ENCODE data around the gene CACNA1I. TPM values are rescaled to one million over a fixed set of nuclear protein-coding genes. Genes with fewer than 3 reads are reported as not detected.

CACNA1I gene
- total RNA-seq, 6 experiments from 2014 or later, result not detected

DNA sequence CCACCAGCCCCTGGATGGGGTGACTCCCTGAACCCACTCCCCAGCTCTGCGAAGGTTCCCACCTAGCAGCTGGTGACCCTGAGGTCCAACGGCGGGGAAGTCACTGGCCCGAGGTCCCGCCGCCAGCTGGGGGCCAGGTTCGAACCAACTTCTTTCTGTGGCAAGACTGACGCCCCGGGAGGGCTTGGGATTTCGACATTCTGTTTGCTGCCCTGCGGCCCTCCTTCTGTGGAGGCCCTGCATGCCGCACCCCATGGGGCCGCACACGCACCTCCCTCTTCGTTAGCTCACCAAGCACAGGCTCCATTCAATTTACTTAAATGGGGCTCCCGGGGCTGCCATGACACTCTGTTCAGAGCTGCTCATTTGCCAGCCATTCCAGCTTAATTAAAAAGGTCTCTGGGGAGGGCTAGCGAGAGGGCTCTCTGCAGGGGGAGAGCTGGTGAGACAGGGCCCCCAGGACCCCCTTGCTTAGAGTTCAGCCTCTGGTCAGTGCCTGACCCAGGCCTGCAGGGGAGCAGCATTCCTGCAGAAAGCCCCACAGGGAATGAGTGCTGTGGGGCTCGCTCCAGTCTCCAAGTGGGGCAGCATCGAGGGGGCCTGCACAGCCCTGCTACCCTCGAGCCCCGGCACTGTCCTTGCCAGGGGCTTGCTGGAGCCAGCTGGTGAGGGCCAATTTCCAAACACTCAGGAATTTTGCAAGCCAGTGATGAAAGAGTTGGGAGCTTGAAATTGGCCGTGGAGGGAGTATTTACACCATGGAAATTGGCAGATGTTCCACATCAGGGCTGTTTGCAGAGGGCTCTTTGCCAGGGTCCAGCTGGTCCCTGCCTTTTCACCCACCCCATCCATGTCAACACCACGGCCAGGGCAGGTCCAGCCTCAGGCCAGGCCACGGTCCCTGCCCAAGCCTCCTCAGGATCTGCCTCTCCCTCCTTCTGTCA lies 80.8 kb downstream of the CACNA1I start:
- TF ChIP-seq, protein P1, sequence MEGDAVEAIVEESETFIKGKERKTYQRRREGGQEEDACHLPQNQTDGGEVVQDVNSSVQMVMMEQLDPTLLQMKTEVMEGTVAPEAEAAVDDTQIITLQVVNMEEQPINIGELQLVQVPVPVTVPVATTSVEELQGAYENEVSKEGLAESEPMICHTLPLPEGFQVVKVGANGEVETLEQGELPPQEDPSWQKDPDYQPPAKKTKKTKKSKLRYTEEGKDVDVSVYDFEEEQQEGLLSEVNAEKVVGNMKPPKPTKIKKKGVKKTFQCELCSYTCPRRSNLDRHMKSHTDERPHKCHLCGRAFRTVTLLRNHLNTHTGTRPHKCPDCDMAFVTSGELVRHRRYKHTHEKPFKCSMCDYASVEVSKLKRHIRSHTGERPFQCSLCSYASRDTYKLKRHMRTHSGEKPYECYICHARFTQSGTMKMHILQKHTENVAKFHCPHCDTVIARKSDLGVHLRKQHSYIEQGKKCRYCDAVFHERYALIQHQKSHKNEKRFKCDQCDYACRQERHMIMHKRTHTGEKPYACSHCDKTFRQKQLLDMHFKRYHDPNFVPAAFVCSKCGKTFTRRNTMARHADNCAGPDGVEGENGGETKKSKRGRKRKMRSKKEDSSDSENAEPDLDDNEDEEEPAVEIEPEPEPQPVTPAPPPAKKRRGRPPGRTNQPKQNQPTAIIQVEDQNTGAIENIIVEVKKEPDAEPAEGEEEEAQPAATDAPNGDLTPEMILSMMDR (IDR thresholded peaks at IDR 0.05), result no peak

DNA sequence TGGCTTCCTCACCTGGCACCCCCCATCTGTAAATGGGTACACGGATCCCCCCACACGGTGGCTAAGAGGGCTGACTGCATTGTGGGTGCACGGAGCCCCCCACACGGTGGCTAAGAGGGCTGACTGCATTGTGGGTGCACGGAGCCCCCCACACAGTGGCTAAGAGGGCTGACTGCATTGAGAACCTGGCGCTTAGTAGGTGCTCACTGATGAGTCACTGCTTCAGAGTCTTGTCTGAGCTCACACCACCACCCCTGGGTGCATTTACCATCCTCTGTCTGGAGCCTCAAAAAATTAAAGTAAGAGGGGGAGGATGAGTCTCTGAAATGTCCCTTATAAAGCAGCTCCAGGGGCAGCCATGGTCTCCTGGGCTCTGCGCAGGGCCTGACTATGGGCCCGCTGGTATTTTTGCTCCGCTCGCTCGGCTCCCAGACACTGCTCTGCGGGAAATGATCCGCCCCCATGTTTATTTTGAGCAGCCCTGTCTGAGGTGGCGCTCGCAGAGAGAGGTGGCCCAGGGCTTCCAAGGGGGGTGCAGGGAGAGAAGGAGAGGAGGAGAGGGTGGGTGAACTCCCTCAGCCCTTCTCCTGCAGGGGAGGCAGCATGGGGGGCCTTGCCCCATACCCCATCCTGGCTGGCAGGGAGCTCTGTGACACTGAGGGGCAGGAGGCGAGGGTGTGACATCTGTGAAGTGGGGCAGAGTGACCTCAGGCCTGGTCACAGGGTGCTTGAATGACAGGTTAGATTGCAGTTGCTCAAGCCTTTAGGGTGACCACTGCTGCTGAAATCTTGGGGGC lies 82.6 kb downstream of the CACNA1I start:
- no peaks in the 10 kb centered on the region for H3K9me3 Mint-ChIP-seq
- H3K27ac Mint-ChIP-seq, result no peak overlapping the region
- no peak for DNase-seq
- H3K4me1 Mint-ChIP-seq (ENCODE audit: low read depth), result no peaks in the 10 kb centered on the region
- peaks cover 24% of the 10 kb centered on the region for H3K27me3 Mint-ChIP-seq (ENCODE audit: insufficient read depth)
- TF ChIP-seq, protein P1 (IDR thresholded peaks at IDR 0.05), result no peak
- no peaks in the 10 kb centered on the region for H3K36me3 Mint-ChIP-seq (ENCODE audit: low read depth)
- H3K4me3 Mint-ChIP-seq, result no peak overlapping the region

More for the DNA sequence above, 80.8 kb downstream of the CACNA1I start:
- H3K27me3 Mint-ChIP-seq (ENCODE audit: insufficient read depth), result peaks cover 20% of the 10 kb centered on the region
- no peaks in the 10 kb centered on the region for H3K36me3 Mint-ChIP-seq (ENCODE audit: low read depth)
- no peaks in the 10 kb centered on the region for H3K9me3 Mint-ChIP-seq
- H3K27ac Mint-ChIP-seq, result no peak overlapping the region
- no peak for DNase-seq
- no peaks in the 10 kb centered on the region for H3K4me1 Mint-ChIP-seq (ENCODE audit: low read depth)
- H3K4me3 Mint-ChIP-seq, result no peak overlapping the region

DNA sequence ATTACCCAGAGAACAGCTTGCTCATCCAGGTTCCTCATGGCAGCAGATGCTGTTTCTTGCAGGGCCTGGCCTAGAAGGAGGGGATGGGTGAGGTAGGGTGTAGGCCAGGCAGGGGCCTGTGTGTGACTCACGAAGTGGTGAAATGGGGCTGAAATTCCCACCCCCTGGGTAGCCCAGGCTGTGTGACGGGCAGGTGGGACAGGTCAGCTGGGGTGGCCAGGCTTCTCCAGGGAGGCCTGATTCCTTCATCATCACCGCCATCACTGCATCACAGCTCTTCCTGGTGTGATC lies 83.2 kb downstream of the CACNA1I start:
- Mint-ChIP-seq H3K27ac (no peak overlapping the region), H3K9me3 (no peaks in the 10 kb centered on the region), H3K4me1 (ENCODE audit: low read depth) (no peaks in the 10 kb centered on the region), H3K36me3 (ENCODE audit: low read depth) (no peaks in the 10 kb centered on the region), H3K4me3 (no peak overlapping the region), H3K27me3 (ENCODE audit: insufficient read depth) (peaks cover 30% of the 10 kb centered on the region)
- TF ChIP-seq, protein P1 (IDR thresholded peaks at IDR 0.05), result no peak
- no peak for DNase-seq

DNA sequence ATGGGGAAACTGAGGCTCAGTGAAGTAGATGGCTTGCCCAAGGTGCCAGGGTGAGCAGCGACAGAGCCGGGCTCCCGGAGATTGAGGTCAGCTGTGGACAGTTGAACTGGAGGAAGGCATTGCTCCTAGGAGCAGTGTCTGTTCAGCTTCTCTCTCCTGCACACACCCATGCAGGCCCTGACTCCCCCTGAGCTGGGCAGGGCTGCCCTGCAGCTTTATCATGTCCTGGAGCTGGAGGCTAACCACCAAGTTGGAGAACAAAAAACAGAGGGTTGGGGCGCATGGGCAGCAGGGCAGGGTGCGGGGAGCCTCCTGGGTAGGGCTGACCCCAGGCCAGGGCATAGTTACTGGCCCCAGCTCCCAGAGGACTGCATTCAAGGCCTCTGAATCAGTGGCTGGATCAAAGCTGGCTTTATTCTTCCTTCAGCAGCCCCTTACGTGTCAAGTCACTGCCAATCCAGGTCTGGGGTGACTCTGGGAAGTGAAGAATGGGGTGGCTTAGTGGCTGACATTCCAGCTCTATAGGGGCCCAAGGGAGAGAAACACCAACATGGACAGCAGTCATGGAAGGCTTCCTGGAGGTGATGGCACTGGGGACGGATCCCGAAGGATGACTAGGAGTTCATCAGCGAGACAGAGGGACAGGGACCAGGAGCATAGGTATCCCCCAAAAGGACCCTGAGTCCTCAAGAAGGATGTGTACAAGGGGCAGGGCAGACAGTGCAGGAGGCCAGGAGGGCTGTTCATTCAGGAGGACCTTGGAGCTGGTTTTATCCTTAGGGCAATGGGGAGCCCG lies 83.8 kb downstream of the CACNA1I start:
- H3K9me3 Mint-ChIP-seq, result no peaks in the 10 kb centered on the region
- DNase-seq, result no peak
- H3K27me3 Mint-ChIP-seq (ENCODE audit: insufficient read depth), result peaks cover 32% of the 10 kb centered on the region
- no peak overlapping the region for H3K4me3 Mint-ChIP-seq
- H3K36me3 Mint-ChIP-seq (ENCODE audit: low read depth), result no peaks in the 10 kb centered on the region
- H3K27ac Mint-ChIP-seq, result no peak overlapping the region
- TF ChIP-seq, protein P1 (IDR thresholded peaks at IDR 0.05), result no peak
- no peaks in the 10 kb centered on the region for H3K4me1 Mint-ChIP-seq (ENCODE audit: low read depth)

DNA sequence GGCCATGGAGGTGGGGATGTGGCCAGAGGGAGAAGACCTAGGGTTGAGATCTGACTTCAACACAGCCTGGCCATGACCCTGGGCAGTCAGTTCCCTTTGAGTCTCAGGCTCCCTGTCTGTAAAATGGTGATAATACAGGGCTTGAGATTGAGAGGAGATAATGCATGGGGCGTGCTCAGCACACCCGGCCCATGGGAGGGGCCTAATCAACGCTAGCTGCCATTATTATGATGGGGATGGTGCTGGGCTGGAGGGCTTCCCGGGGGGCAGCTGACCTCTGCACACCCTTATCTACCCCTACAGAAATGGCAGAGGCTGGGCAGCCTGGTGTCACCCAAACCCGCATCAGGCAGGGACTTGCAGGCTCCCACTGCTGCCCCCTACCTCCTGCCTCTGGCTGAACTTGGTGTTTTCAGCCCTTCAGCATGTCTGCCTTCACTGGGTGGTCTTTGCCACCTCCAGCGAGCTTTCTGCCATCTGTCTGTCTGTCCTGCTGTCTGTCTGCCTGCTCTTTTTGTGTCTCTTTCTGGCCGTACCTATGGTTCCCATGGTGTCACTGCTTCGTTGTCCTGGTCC lies 84.5 kb downstream of the CACNA1I start:
- no peak overlapping the region for H3K27ac Mint-ChIP-seq
- H3K4me3 Mint-ChIP-seq, result no peak overlapping the region
- no peak for DNase-seq
- no peaks in the 10 kb centered on the region for H3K9me3 Mint-ChIP-seq
- TF ChIP-seq, protein P1 (IDR thresholded peaks at IDR 0.05), result peak; percentile 46
- no peaks in the 10 kb centered on the region for H3K36me3 Mint-ChIP-seq (ENCODE audit: low read depth)
- peaks cover 33% of the 10 kb centered on the region for H3K27me3 Mint-ChIP-seq (ENCODE audit: insufficient read depth)
- H3K4me1 Mint-ChIP-seq (ENCODE audit: low read depth), result no peaks in the 10 kb centered on the region
